Ureter (tissue), 1 donor: ENCODE results near the gene FDX1. TPM values are rescaled to one million over a fixed set of nuclear protein-coding genes. Genes with fewer than 3 reads are reported as not detected.
"Not testable (repeated sequence)": the region's sequence is repeated elsewhere in the genome, so short reads cannot be mapped to it uniquely, and the experiment has no call there.

Source experiments
- DNase-seq: peaks from one replicate; pipeline ENCODE4 v3.0.0-alpha.2; 2020; ENCODE audit warnings: low spot score
- total RNA-seq: library from RNA; stranded (reverse); gene quantifications from one replicate; pipeline ENCODE4 v1.2.4, GENCODE V29; 2023
- donor health status: DM: yes; HTN: yes; CAD: no.

Gene FDX1, protein sequence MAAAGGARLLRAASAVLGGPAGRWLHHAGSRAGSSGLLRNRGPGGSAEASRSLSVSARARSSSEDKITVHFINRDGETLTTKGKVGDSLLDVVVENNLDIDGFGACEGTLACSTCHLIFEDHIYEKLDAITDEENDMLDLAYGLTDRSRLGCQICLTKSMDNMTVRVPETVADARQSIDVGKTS
- total RNA-seq = 11.9 TPM

DNA sequence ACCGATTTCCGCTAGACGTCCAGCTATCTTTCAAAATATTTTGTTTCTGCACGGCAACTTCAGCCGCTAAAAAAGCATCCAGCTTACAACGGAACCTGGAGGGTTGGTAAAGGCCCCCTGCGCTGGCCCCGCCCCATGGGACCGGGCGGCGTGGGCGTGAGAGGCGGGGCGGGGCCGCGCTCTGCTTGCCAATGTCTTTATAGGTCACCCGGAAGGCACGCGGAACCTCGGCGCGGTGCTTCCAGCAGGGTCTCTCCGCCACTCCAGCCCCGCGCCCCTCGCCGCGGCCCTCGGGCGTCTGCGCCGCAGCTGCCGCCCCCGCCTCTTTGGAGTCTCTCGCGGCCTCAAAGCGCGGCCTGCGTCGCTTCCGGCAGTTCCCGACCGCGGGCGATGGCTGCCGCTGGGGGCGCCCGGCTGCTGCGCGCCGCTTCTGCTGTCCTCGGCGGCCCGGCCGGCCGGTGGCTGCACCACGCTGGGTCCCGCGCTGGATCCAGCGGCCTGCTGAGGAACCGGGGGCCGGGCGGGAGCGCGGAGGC lies at the start of gene FDX1:
Gene FDX1 (plus strand): TSS at position 218 of the 536 bp plus-strand sequence. CDS start 173 bp downstream, at position 391.
- peak; percentile 82 for DNase-seq

DNA sequence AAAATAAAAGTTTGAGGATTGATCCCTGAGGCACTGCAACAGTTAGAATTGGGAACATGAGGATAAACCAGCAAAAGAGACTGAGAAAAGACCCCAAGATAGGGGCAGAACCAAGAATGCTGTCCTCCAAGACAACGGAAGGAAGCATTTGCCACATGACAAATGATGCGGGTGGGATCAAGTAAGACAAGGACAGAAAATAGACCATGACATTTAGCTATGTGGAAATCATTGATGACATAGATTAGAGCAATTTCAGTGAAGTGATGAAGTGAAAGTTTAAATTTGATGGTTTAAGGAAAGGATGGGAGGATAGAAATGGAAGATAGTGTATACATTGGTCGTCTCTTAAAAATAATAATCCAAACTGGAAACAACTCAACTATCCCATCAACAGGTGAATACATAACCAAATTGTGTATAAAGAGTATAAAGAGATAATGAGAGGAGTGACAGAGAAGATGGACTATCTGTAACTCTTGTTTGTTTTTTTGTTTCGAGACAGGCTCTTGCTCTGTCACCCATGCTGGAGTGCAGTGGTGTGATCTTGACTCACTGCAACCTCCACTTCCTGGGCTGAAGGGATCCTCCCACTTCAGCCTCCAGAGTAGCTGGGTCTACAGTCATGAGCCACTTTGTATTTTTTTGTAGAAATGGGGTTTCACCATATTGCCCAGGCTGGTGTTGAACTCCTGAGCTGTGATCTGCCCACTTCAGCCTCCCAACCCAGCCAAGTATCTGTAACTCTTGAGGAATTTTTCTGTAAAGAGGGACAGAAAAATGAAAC lies 48.7 kb upstream of the FDX1 start:
- DNase-seq = no peak

DNA sequence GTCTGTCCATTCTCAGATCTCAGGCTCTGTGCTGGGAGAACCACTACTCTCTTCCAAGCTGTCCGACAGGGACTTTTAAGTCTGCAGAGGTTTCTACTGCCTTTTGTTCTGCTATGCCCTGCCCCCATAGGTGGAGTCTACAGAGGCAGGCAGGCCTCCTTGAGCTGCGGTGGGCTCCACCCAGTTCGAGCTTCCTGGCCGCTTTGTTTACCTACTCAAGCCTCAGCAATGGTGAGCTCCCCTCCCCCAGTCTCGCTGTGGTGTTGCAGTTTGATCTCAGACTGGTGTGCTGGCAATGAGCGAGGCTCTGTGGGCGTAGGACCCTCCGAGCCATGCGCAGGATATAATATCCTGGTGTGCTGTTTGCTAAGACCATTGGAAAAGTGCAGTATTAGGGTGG lies 41.5 kb upstream of the FDX1 start:
- DNase-seq = not testable (repeated sequence)

DNA sequence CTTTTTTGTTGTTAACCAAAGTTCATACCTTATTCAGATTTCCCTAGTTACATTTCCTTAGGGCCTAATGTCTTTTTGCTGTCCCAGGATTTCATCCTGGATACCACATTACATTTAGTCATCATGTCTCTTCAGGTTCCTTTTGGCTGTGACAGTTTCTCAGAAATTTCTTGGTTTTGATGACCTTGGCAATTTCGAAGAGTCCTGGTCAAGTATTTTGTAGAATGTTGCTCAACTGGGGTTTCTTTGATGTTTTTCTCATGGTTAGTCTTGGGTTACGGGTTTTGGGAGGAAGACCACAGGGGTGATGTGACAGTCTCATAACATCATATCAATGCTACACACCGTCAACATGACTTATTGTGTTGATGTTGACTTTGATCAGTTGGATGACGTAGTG lies 39.8 kb upstream of the FDX1 start:
- no peak for DNase-seq

DNA sequence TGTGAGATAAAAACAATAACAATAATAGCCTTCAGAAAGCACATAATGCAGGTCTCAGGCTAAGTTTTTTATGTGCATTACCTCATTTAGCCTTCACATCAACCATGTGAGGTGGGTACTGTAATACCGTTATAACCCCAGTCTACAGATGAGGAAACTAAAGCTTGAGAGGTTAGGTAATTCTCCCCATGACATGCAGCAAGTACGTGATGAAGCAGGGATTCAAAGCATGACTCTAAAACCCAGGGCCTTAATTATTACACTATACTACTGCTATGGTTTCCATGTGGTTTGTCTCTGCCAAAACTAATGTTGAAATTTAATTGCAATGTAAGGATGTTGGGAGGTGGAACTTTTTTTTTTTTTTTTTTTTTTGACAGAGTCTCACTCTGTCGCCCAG lies 37.7 kb upstream of the FDX1 start:
- no peak for DNase-seq

DNA sequence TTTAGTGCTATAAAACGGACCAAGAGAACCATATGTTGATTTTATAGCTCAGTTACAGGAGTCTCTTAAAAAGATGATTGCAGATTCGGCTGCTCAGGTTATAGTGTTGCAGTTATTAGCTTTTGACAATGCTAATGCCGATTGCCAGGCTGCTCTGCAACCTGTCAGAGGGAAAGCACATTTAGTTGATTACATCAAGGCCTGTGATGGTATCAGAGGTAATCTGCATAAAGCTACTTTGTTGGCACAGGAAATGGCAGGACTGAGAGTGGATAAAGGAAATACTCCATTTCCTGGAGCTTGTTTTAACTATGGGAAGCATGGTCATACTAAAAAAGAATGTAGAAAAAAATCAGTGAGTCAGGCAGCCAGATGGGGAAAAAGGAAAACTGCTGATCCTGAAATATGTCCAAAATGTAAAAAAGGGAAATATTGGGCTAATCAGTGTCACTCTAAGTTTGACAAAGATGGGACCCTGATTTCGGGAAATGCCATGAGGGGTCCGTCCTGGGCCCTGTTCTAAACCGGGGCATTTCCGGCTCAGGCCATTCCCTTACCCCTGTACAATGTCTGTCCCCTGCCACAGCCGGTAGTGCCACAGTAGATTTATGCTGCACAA lies 32.0 kb upstream of the FDX1 start:
- not testable (repeated sequence) for DNase-seq

DNA sequence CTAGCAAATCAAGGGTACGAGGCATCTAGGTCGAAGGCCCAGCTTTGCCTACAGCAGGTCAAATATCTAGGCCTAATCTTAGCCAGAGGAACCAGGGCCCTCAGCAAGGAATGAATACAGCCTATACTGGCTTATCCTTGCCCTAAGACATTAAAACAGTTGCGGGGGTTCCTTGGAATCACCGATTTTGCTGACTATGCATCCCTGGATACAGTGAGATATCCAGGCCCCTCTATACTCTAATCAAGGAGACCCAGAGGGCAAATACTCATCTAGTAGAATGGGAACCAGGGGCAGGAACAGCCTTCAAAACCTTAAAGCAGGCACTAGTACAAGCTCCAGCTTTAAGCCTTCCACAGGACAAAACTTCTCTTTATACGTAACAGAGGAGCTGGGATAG lies 26.2 kb upstream of the FDX1 start:
- DNase-seq = not testable (repeated sequence)

DNA sequence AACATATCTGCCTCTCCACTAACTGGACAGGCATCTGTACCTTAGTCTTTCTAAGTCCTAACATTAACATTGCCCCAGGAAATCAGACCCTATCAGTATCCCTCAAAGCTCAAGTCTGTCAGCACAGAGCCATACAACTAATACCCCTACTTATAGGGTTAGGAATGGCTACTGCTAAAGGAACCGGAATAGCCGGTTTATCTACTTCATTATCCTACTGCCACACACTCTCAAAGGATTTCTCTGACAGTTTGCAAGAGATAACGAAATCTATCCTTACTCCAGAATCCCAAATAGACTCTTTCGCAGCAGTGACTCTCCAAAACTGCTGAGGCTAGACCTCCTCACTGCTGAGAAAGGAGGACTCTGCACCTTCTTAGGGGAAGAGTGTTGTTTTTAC lies 24.1 kb upstream of the FDX1 start:
- not testable (repeated sequence) for DNase-seq

DNA sequence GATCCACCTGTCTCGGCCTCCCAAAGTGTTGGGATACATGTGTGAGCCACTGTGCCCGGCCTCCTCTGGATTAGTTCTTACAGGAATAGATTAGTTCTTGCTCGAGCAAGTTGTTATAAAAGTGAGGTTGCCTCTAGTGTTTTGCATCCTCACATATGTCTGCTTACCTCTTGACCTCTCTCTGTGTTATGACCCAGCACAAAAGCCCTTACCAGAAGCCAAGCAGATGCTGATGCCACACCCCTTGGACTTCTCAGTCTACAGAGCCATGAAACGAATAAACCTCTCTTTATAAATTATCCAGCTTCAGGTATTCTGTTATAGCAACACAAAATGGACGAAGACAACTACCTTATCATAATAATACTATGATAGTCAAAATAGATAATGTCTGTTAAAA lies 22.4 kb upstream of the FDX1 start:
- DNase-seq = no peak

DNA sequence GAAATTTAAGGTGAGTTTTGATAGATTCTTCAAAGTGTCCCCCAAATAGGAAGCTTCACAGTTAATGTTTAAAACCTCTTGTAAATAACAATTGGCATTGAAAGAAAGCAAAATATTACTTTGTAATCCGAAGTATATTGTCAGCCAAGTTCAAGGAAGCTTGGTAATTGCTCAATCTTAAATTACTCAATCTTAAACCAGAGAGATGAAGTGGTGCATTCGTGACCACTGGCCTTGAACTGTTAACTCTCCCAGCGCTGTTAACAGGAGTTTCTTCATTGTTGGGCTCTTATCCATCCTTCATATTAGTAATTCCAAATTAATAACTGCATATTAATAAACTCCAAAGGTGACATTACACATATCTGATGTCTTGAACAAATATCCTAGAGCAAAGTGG lies 20.6 kb upstream of the FDX1 start:
- no peak for DNase-seq

DNA sequence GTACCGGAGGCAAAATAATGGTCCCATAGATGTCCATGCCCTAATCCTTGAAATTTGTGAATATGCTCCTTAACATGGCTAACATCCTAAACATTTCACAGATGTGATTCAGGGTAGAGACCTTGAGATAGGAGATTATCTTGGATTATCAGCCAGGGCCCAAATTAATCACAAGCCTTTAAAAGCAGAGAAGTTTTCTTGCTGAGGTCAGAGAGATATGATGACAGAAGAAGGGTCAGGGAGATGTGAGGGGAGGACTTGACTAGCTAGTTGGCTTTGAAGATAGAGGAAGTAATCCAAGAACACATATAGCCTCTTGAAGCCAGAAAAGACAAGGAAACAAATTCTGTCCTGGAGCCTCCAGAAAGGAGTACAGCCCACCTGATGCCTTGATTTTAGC lies 19.1 kb upstream of the FDX1 start:
- DNase-seq = no peak

DNA sequence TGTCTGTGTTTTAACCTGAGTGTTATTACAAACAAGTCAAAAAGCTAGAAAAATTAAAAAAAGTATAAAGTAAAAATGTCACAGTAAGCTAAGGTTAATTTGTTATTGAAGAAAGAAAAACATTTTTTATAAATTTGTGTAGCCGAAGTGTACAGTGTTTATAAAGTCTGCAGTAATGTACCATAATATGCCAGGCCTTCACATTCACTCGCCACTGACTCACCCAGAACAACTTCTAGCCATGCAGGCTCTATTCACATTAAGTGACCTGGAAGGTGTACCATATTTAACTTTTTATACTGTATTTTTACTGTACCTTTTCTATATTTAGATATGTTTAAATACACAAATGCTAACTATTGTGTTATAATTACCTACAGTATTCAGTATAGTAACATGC lies 14.7 kb upstream of the FDX1 start:
- DNase-seq = no peak

DNA sequence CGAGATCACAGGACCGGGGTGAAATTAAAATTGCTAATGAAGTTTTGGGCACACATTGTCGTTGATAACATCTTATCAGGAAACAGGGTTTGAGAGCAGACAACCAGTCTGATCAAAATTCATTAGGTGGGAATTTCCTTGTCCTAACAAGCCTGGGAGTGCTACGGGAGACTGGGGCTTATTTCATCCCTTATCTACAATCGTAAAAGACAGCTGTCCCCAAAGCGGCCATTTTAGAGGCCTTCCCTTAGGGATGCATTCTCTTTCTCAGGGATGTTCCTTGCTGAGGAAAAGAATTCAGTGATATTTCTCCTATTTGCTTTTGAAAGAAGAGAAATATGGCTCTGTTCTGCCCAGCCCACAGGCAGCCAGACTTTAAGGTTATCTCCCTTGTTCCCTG lies 8.1 kb upstream of the FDX1 start:
- DNase-seq = not testable (repeated sequence)

DNA sequence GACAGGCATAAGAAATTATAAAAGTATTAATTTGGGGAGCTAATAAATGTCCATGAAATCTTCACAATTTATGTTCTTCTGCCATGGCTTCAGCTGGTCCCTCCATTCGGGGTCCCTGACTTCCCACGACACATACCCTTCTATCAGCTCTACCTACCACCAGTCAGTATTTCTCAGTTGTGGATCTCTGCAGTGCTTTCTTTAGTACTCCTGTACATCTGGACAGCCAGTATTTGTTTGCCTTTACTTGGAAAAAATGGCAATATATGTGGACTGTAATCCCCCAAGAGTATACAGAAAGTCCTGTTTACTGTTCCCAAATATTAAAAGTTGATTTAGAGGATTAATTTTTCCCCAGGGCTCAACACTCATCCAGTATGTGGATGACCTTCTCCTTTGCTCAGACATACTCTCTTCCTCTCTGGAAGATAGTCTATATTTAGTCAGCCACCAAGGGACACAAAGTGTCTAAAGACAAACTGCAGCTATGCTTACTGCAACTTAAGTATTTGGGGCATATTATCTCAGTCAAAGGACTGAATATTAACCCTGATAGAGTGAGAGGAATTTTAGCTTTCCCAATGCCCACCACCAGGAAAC lies 7.3 kb upstream of the FDX1 start:
- DNase-seq = no peak

DNA sequence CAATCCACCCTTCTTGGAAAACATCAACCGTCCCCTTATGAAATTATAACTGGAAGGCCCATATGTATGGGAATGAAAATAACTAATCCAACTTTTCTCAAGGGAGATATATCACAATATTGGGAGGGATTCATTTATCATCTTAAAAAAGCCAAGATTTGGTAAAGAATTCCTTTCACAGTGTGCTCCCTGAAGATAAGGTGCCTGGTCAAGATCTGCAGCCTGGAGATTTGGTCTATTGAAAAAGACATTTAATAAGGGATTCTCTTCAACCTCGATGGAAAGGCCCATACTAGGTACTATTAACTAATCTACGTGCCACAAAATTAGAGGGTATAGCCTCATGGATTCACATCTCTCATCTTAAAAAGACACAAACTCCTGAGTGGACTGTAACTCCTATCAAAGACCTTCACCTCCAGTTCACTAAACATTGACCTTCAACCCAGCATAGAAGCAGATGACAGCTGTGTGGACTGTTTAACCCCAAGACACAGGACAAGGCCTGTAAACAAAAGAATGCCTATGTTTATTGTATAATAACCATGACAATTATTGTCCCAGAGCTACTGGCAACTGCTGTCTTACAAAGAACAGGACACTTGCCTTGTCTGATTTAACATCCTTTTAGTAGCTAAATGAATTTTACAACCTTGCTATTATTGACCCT lies 4.8 kb upstream of the FDX1 start:
- DNase-seq = no peak

DNA sequence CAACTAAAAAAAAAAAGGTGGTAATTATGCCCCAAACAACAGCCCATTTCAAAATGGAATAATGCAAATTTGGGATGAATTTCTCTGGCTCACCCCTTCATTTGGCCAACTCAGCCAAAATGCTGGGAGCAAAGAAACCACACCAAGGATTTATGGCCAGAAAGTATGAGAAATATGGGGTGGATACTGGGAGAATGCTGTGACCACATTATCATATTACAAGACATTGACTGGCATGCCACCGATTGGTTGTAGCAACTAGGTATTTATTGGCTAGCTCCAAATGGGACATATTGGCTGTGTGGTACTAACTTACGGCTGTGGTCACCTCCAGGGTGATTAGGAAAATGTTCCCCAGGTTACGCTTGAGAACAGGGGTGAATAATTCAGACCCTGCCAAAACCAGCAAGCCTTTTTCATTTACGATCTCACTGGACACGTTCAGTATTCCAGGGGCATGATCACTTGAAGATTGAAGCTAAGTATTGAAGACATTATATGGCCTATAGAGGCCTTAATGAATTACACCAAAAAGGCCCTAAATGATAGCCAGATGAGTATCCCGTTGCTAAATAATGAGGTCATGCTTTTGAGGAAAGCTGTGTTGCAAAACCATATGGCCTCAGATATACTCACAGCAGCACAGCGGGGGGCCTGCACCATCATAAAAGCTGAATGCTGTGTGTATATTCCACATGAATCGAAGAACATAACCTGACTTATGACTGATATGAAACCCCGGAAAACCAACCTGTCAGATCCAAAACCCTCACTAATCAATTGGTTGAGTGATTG lies 3.8 kb upstream of the FDX1 start:
- no peak for DNase-seq

DNA sequence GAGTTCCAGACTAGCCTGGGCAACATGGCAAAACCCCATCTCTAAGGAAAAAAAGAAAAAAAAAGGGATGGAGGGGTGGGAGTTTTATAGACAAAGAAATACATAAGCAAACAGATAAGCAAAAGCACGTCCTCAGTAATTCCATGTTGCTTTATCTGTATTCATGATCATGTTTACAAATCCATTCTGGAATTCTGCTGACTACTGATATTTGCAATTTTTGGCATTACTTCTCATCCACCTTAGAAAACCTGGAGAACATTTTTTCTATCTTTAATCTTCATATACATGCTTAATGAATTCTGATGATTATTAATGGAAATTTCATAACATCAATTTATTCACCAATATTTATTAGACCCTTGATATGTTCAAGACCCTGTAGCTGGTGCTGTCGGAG lies 1.7 kb upstream of the FDX1 start:
- no peak for DNase-seq

DNA sequence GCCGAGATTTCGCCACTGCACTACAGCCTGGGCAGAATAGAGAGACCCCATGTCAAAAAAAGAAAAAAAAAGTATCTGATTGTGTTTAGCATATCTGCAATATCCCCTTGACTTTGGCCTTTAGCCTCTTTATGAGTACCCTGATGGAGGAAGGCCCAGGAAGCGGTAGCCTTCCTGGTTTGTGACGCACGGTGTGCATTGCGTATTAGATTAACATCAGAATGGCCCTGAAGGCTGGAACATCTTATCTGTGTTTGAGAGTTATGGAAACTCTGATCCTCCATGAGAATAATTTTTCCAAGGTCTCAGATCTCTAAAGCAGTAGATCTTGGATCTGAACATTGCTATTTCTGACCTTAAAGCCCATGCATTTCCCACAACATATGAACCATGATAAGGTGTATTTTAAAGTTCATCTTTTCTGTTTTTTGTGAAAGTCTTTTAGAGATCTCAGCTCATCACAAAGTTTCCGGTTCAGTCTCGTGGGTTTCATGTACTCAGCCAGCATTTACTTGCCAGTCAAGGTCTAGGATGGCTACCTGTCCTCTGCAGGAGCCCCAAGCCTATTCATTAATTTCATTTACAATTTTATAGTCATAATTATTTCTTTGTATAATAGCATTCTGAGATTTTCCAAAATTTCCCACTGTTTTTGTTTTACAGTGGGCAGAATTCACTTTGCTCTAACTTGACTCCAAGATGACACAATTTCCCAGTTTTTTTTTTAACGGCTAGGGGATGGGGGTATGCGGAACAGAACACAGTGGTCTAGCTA lies 605 bp upstream of the FDX1 start:
- no peak for DNase-seq

DNA sequence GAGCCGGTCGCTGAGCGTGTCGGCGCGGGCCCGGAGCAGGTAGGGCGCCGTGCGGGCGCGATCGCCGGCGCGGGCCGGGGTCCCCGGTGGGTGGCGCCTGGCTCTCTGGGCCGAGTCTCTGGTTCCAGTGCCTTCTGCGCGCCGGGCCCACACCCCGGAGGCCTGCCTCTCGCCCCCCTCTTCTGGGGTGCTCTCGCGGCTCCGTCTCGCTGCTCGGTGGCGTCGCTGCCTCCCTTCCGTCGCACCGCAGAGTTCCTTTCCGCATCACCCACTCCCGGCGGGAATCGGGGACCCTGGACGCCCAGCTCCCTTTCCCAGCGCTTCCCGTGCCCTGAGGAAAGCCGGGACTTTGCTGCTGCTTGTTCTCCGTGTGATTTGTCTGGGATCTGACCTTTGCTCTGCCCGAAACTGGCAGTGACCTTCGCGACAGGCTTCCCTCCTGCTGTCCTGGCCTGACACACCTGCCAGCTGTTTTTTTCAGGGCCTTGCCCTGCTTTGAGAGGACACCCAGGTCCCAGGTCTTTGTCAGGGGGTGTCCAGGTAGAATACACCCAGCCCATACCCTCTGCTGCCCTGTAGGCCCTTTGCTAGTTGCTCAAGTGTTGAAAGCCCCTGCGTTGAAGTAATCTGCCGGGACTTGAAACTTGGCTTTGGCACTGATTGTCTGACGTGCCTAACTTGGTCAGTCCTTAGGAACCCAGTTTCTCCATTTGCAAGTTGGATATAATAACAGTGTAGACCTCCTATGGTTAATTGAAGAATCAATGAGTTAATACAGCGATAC lies 711 bp downstream of the FDX1 start:
- DNase-seq = peak; percentile 52
